Measurements from ENCODE around the gene PRICKLE3. TPM values are rescaled to one million over a fixed set of nuclear protein-coding genes. Genes with fewer than 3 reads are reported as not detected.

PRICKLE3 gene, protein sequence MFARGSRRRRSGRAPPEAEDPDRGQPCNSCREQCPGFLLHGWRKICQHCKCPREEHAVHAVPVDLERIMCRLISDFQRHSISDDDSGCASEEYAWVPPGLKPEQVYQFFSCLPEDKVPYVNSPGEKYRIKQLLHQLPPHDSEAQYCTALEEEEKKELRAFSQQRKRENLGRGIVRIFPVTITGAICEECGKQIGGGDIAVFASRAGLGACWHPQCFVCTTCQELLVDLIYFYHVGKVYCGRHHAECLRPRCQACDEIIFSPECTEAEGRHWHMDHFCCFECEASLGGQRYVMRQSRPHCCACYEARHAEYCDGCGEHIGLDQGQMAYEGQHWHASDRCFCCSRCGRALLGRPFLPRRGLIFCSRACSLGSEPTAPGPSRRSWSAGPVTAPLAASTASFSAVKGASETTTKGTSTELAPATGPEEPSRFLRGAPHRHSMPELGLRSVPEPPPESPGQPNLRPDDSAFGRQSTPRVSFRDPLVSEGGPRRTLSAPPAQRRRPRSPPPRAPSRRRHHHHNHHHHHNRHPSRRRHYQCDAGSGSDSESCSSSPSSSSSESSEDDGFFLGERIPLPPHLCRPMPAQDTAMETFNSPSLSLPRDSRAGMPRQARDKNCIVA
- 9.4 and 20.1 TPM in 2 replicates for total RNA-seq

DNA sequence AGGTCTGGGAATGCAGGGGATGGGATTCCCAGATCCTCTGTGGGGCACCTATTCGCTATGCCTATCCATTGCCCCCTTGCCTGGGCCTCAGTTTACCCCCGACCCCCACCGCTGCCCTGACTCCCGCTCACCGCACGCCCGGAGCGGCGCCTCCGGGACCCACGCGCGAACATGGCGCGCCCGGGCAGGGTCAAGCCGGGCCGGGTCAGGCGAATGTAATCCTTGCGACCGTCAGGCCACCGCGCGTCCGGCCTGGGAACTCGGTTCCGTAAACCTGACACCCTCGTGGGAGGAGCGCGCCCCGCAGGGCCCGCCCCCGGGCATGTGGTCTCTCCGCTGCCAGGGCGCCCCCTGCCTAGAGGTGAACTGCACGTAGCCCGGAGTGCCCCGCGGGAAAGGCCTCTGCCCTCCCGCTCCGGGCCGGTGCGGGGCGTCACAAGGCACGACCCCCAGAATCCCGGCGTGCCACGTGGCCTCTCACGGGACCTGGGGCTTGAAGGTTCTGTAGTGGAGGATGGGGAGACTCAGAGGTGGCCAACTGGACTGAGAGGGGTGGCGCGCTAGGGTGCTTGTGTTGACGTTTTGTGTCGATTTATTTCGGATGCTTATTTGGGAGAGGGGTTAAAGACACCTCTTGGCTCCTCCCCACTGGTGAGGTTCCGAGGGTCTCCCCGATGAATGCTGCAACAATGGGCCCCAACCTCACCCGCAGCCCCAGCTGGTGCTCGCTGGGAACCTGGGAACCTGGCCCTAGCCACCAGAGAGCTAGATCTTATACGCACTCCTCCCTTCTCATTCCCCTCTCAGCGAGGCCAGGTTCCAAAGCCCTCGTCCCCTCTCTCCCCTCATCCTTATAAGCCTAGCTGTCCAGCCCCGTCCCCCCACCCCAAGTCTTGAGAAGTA is at the start of gene PRICKLE3:
TSS of gene PRICKLE3 (minus strand) at position 249 of the 903 bp plus-strand sequence. CDS start at position 173, 76 bp downstream.

DNA sequence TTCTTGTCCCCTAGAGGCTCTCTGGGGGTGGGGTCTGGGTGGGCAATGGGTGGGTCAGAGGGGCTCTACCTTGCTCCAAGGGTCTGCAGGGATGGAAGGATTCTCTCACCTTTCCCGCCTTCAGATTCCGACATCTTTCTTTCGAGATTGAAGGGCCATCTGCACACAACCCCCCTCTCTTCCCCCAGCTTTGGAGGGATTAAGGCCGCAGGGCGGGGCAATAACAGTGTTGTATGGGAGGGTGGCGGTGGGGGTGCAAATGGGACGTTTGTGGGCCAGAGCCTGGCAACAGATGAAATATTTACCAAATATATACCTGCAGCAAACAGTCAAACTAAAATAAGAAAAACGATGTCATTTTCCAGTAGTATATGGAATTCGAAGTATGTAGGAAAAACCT is 47.0 kb upstream of the PRICKLE3 start, which contains the start of gene CACNA1F:
TSS of gene CACNA1F (minus strand) at position 165 of the 400 bp plus-strand sequence. CDS start at position 134, 31 bp downstream.

DNA sequence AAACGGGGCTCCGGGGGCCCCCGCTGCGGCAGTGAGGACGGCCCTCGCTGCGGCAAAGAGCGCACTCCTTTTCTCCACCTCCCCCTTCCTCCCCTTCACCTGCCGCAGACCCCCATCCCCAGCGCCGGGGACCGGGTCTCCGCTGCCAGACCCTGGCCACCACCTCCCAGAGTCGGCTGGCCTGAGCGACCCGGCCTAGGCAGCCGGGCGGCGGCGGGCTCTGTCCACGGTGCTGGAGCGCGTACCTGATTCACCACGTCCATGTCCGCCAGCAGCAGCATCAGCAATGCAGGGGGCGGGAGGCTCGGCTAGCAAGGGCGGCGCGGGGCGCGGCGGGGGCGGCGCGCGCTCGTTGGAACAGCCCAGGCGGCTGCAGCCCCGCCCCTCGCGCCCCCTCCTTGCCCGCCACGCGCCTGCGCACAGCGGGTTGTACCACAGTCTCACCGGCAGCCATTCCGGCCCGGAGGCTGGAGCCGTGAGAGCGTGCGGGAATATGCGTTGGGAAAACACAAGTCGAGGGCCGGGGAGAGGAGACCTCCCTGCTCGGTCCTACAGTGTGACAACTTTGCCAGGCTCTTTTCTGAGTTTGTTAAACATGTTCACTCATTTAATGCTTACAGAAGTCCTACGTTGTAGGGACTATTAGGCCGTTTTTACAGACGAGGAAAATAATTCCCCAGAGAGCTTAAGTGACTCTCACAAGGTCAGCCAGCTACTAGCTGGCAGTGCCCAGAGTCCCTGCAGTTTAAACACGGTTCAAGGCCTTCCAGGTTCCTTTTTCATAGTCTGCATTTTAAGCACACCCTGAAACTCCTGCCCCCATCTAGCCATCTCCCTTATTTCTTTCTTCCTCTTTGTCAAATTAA is 14.0 kb upstream of the PRICKLE3 start, which contains the start of gene SYP:
TSS of gene SYP (minus strand) at position 288 of the 866 bp plus-strand sequence. CDS start at position 281, 7 bp downstream.

DNA sequence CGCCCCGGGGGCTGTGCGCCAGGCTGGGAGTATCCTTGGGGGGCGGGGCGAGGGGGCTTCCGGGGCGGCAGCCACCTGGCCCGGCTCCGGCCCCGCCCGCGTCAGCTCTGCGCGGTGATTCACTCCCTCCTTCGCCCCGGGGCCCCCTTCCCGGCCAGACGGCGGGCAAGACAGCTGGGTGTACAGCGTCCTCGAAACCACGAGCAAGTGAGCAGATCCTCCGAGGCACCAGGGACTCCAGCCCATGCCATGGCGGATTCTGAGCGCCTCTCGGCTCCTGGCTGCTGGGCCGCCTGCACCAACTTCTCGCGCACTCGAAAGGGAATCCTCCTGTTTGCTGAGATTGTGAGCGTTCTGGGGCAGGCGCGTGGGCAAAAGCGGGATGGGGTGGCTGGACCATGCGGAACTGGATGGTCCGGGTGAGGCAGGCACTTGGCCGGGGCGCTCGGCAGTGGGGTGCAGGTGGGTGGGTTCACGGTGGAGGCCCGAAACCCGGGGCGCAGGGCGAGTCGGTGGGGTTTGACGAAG is 14.4 kb downstream of the PRICKLE3 start, which contains the start of gene PLP2:
TSS of gene PLP2 (plus strand) at position 147 of the 528 bp plus-strand sequence. CDS start at position 250, 103 bp downstream.

DNA sequence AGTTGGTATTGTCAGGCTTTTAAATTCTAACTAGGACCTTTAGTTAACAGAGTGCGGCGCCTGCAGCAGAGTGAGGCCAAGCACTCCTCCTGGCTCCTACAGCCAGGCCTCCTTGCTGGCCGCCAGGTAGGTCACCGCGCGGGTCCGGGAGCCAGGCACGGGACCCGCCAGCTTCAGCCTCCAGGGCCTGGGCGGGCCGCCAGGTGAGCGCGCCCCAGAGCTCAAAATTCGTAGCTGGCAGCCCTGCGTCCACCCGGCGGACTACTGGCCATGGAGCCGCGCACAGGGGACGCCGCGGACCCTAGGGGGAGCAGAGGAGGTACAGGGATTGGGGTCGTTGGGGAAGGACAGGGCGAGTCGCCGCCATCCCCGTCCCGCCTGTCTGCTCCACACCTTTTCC is 23.6 kb downstream of the PRICKLE3 start, which contains the start of gene MAGIX:
TSS of gene MAGIX (plus strand) at position 139 of the 400 bp plus-strand sequence. CDS start at position 271, 132 bp downstream.

Other genes with a start within 250 kb of the PRICKLE3 start
- 28.5 and 42.8 TPM in 2 replicates for gene OTUD5, start 228.8 kb downstream of the PRICKLE3 start, total RNA-seq
- gene KCND1, start 214.5 kb downstream of the PRICKLE3 start, total RNA-seq = 1.8 and 2.4 TPM in 2 replicates
- 14.3 and 14.9 TPM in 2 replicates for gene GRIPAP1, start 184.1 kb downstream of the PRICKLE3 start, total RNA-seq
- 57.7 and 85.8 TPM in 2 replicates for gene TFE3, start 143.0 kb downstream of the PRICKLE3 start, total RNA-seq
- 1.4 and 4.0 TPM in 2 replicates for gene CCDC120, start 127.4 kb downstream of the PRICKLE3 start, total RNA-seq
- gene PRAF2, start 112.4 kb downstream of the PRICKLE3 start, total RNA-seq = 27.6 and 31.5 TPM in 2 replicates
- 58.1 and 64.8 TPM in 2 replicates for gene WDR45, start 106.5 kb downstream of the PRICKLE3 start, total RNA-seq
- gene GPKOW, start 62.6 kb downstream of the PRICKLE3 start, total RNA-seq = 23.1 and 25.0 TPM in 2 replicates
- 0.40 and 3.4 TPM in 2 replicates for gene MAGIX, start 23.6 kb downstream of the PRICKLE3 start, total RNA-seq
- 59.4 and 80.9 TPM in 2 replicates for gene PLP2, start 14.5 kb downstream of the PRICKLE3 start, total RNA-seq
- 0.13 TPM in 1 of 2 replicates, not detected in the other for gene SYP, start 13.8 kb upstream of the PRICKLE3 start, total RNA-seq
- gene CACNA1F, start 47.0 kb upstream of the PRICKLE3 start, total RNA-seq = not detected in 2 replicates
- gene CCDC22, start 49.1 kb upstream of the PRICKLE3 start, total RNA-seq = 13.0 and 17.3 TPM in 2 replicates
- 0.39 TPM in 1 of 2 replicates, not detected in the other for gene FOXP3, start 78.3 kb upstream of the PRICKLE3 start, total RNA-seq
- 1.9 and 2.5 TPM in 2 replicates for gene PPP1R3F, start 83.4 kb upstream of the PRICKLE3 start, total RNA-seq
- not detected in 2 replicates for gene GAGE10, start 117.3 kb upstream of the PRICKLE3 start, total RNA-seq
- gene GAGE12J, start 135.7 kb upstream of the PRICKLE3 start, total RNA-seq = not detected in 2 replicates
- not detected in 2 replicates for gene GAGE13, start 145.2 kb upstream of the PRICKLE3 start, total RNA-seq